ENCODE measurements around the gene DNAJC6.

DNA sequence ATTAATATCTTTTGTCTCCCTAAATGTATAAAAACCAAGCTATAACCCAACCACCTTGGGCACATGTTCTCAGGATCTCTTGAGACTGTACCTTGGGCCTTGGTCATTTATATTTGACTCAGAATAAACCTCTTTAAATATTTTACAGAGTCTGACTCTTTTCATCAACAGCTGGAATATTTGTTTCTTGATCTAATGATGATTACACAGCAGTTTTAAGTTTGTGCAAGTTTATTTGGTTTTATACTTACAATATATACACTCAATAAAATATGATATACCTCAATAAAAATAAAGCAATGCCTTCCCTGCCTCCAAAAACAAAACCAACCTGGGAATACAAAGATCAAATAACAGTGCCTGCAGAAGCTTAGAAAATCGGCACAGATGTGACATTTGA lies 133.1 kb downstream of the DNAJC6 start:
- TF ChIP-seq POLR2AphosphoS5 (IDR thresholded peaks at IDR 0.05; ENCODE audit: low read depth, low read length) (no peak), TAF1 (IDR thresholded peaks at IDR 0.05; ENCODE audit: low read depth, low read length) (no peak), POLR2A (IDR thresholded peaks at IDR 0.05; ENCODE audit: low read depth, low read length) (no peak), SPI1 (IDR thresholded peaks at IDR 0.05; ENCODE audit: low read depth, low read length) (no peak)
